GM12801 (cell line): ENCODE data around the gene HPCA.

Experiments
- CTCF ChIP-seq: IDR thresholded peaks from one replicate; pipeline ENCODE4 v1.5.1; 2011; ENCODE audit warnings: control low read depth; ENCODE audit not compliant: insufficient read length; ENCODE audit errors: extremely low read depth

Gene HPCA

GRCh38 chr1:32886004-32886827 lies at the start of gene HPCA:
TSS of gene HPCA (plus strand) at chr1:32886491. CDS start at chr1:32888899, 2,408 bp downstream.
- no peak for TF ChIP-seq CTCF

GRCh38 chr1:32848354-32849063 lies 37.8 kb upstream of the HPCA start:
- no peak for TF ChIP-seq CTCF

GRCh38 chr1:32855861-32856617 lies 30.3 kb upstream of the HPCA start:
- no peak for TF ChIP-seq CTCF

GRCh38 chr1:32858136-32858535 lies 28.2 kb upstream of the HPCA start:
- TF ChIP-seq CTCF: no peak

- TF ChIP-seq CTCF: no peak
Observed at GRCh38 chr1:32858791-32859190, 27.5 kb upstream of the HPCA start.

- no peak for TF ChIP-seq CTCF
Observed at GRCh38 chr1:32859915-32860314, 26.4 kb upstream of the HPCA start.

GRCh38 chr1:32860566-32860965 lies 25.7 kb upstream of the HPCA start:
- TF ChIP-seq CTCF: no peak
